ENCODE results near the gene CNTRL. TPM values are rescaled to one million over a fixed set of nuclear protein-coding genes. Genes with fewer than 3 reads are reported as not detected.
A peak's percentile ranks its signal among the peaks of the same experiment; 100 is the strongest.
"Not testable (repeated sequence)": the region's sequence is repeated elsewhere in the genome, so short reads cannot be mapped to it uniquely, and the experiment has no call there.

The CNTRL gene
- total RNA-seq, 1 donor from 2014 or later = 14.7 TPM

GRCh38 chr9:121123816-121124535, 49.2 kb downstream of the CNTRL start:
- no peak for DNase-seq (ENCODE audit: low spot score in 2 of 2)
- no peak for FAIRE-seq

- DNase-seq (ENCODE audit: low spot score in 2 of 2) (no peak), FAIRE-seq (no peak)
Measured at GRCh38 chr9:121125590-121125989, 50.8 kb downstream of the CNTRL start.

GRCh38 chr9:121129384-121129783, 54.6 kb downstream of the CNTRL start:
- not testable (repeated sequence) for DNase-seq (ENCODE audit: low spot score in 2 of 2); FAIRE-seq

GRCh38 chr9:121133104-121133816, 58.5 kb downstream of the CNTRL start:
- DNase-seq (ENCODE audit: low spot score in 2 of 2) (no peak), FAIRE-seq (no peak)

GRCh38 chr9:121135642-121136041, 60.9 kb downstream of the CNTRL start:
- DNase-seq (ENCODE audit: low spot score in 2 of 2) (no peak), FAIRE-seq (no peak)

GRCh38 chr9:121138561-121138960, 63.8 kb downstream of the CNTRL start:
- FAIRE-seq (no peak), DNase-seq (ENCODE audit: low spot score in 2 of 2) (no peak)

- DNase-seq (ENCODE audit: low spot score in 2 of 2) (no peak), FAIRE-seq (no peak)
Measured at GRCh38 chr9:121138973-121139372, 64.2 kb downstream of the CNTRL start.

- DNase-seq (ENCODE audit: low spot score in 2 of 2) = no peak
- no peak for FAIRE-seq
Measured at GRCh38 chr9:121140162-121140561, 65.4 kb downstream of the CNTRL start.

- FAIRE-seq (no peak), DNase-seq (ENCODE audit: low spot score in 2 of 2) (no peak)
Measured at GRCh38 chr9:121141306-121141705, 66.6 kb downstream of the CNTRL start.

GRCh38 chr9:121141706-121142105, 67.0 kb downstream of the CNTRL start:
- FAIRE-seq = no peak
- no peak for DNase-seq (ENCODE audit: low spot score in 2 of 2)

- no peak for DNase-seq (ENCODE audit: low spot score in 2 of 2)
Measured at GRCh38 chr9:121143771-121144170, 69.0 kb downstream of the CNTRL start.

GRCh38 chr9:121144482-121144881, 69.7 kb downstream of the CNTRL start:
- no peak for FAIRE-seq
- DNase-seq (ENCODE audit: low spot score in 2 of 2) = no peak

More at GRCh38 chr9:121143771-121144170, 69.0 kb downstream of the CNTRL start:
- FAIRE-seq = no peak

- DNase-seq (ENCODE audit: low spot score in 2 of 2) (no peak), FAIRE-seq (no peak)
Measured at GRCh38 chr9:121150188-121150587, 75.4 kb downstream of the CNTRL start.

GRCh38 chr9:121153642-121154041, 78.9 kb downstream of the CNTRL start:
- DNase-seq (ENCODE audit: low spot score in 2 of 2) = no peak
- FAIRE-seq = no peak

- FAIRE-seq (no peak), DNase-seq (ENCODE audit: low spot score in 2 of 2) (no peak)
Measured at GRCh38 chr9:121154782-121155181, 80.0 kb downstream of the CNTRL start.

- peak in 1 of 2 donors; percentile 18 for DNase-seq (ENCODE audit: low spot score in 2 of 2)
- no peak for FAIRE-seq
Measured at GRCh38 chr9:121156263-121156731, 81.5 kb downstream of the CNTRL start.

GRCh38 chr9:121157939-121158338, 83.2 kb downstream of the CNTRL start:
- FAIRE-seq (no peak), DNase-seq (ENCODE audit: low spot score in 2 of 2) (no peak)

GRCh38 chr9:121160025-121160424, 85.3 kb downstream of the CNTRL start:
- FAIRE-seq = no peak
- no peak for DNase-seq (ENCODE audit: low spot score in 2 of 2)

GRCh38 chr9:121168052-121168451, 93.3 kb downstream of the CNTRL start:
- DNase-seq (ENCODE audit: low spot score in 2 of 2) = no peak
- no peak for FAIRE-seq

GRCh38 chr9:121169094-121169601, 94.4 kb downstream of the CNTRL start:
- DNase-seq (ENCODE audit: low spot score in 2 of 2) (no peak), FAIRE-seq (no peak)

GRCh38 chr9:121171236-121171635, 96.5 kb downstream of the CNTRL start:
- no peak for FAIRE-seq
- DNase-seq (ENCODE audit: low spot score in 2 of 2) = no peak
